Hippocampal formation (tissue), 2 donors: ENCODE measurements around the gene NOTCH1.

Source experiments
- DNase-seq, 2 donors: peaks; one replicate each; lab custom pipeline; 2025; lab: John Stamatoyannopoulos, UW

The NOTCH1 gene

DNA sequence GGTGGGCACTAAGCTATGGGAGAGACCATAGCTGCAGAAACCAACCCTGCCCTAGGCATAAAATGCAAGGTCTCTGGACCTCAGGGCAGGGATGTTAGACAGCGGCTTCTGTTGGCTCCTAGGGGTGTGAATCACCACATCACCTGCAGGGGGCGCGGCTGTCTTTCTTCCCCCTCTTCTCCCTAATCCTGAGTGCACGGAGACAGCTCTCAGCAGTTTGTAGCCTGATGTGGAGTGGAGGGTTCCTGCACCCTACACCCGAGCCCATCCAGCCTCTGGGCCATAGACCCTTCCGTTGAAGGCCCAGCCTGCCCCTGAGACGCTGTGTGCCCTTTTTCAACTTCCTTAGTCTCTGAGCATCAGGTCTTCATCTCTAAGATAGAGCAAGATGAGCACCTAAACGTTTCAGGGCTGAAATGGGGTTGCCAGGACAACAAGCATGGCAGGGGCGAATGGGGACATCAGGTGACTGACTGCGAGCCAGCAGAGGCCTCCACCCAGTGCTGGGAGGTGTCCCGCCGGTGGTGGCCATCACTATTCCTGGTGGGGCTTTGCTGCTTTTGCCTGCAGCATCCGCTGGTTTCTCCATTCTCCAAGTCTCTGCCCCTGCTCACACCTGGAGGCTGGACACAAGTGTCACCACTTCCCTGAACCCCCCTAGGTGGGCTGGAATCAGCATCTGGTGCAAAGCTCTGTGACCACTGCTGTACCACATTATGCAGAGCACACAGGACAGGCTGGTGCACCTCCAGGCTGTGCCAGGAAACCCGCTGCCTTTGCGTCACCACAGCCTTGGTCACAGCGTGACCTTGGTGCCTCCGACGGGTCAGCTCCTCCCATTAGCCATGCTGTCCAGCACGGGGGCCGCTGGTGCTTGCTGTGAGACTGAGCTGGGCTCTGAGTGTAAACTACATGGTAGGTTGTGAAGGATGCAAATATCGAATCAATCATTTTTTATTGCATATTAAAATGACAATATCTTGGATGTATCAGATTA, 60.5 kb downstream of the NOTCH1 start:
- peak; percentile 25 to 72 for DNase-seq

DNA sequence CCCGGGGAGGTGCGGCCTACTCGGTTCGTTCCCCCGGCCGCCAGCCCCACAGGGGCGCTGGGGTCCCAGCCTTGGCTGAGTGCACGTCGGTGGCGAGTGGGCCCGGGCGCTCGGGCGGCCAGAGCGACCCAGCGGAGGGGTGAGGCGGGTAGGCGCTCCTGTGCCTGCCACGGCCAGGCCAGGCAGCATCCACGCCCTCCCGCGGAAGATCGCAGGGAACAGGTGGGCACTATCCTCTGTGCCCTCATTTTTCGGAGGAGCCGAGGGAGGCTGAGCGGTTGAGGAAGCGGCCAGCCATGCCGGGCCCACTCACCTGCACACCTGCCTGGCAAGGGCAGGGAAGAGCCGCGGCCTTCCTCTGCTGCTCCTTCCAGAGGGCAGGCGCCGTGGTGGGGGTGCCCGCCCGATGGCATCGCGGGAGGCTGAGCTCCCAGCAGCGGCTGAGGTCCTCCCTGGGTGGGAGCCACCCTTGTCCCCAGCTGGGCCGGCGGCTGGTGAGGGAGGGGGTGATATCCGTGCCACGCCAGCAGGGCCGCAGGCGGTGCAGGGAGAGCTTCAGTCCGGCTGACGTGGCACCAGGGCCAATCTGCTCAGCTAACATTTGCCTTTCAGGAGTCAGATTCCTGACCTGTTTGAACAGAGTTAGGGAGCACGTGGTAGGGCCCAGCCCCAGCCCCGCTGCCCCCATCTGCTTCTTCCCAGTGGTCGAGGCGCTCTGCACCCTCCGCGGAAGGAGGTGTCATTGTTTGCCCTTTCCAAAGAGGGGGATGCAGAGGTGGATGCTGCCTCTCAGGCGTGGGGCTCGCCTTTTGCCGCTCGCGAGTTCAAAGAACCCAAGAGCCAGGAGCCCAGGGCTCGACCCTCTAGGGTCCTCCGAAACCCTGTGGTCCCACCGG, 61.4 kb downstream of the NOTCH1 start:
- DNase-seq, result no peak

DNA sequence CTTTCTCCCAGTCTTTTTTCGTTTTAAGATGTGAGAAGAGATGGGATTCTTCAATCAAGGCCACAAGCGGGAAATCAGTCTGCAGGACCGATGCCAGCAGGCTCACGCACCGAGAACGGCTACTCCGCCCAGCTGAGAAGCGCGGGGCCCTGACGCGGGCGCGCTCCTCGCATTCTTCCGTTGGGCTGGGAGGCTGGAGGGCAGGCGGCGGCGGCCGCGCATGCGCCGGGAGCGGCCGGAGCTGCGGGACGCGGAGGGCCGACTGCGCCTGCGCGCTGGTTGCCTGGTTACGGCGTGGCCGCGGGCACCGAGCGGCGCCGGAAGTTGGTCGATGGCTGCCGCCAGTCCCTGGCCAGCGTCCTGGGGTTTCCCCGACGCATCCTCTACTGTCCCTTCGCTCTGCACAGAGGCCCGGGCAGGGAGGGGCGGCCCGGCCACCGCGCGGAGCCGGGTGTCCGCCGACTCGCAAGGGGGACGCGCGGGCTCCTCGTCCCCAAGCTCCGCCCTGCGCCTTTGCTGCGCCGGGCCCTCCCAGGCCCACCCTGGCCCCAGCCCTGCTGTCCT, 62.2 kb downstream of the NOTCH1 start:
- peak; percentile 89 to 92 for DNase-seq

DNA sequence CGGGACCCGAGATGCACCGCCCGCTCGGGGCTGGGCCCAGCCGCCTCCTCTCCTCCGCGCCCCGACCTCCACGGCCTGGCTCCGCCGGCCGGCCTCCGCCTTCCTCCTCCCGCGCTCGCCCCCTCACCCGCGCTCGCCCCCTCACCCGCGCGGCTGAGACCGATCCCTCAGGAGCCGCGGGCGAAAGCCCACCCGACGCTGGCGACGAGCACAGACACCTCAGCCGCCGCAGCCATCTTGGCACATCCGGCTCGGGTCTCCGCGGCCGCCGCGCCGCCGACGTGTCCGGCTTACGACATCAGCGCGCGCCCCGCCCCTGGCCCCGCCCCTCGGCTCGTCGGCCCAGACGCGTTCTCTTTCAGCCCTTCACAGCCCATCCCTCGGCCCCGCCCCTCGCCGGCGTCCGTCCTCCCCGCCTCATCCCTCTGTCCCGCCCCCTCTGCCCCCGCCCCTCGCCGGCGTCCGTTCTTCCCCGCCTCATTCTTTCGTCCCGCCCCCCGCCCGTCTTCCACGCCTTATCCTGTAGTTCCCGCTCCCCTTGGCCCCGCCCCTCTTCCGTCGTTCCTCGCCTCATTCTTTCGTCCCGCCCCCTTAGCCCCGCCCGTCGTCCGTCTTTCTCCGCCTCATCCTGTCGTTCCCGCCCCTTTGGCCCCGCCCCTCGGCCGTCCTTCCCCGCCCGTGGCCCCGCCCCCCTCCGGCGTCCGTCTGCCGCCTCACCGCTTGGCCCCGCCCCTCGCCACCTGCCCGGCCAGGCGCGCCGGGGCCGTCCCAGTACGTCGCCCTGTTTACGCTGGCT, 62.9 kb downstream of the NOTCH1 start, which contains the start of gene SEC16A:
Gene SEC16A (minus strand): TSS at position 248 of the 796 bp plus-strand sequence. CDS start 5,425 bp downstream, outside the sequence.
- peak; percentile 100 for DNase-seq

DNA sequence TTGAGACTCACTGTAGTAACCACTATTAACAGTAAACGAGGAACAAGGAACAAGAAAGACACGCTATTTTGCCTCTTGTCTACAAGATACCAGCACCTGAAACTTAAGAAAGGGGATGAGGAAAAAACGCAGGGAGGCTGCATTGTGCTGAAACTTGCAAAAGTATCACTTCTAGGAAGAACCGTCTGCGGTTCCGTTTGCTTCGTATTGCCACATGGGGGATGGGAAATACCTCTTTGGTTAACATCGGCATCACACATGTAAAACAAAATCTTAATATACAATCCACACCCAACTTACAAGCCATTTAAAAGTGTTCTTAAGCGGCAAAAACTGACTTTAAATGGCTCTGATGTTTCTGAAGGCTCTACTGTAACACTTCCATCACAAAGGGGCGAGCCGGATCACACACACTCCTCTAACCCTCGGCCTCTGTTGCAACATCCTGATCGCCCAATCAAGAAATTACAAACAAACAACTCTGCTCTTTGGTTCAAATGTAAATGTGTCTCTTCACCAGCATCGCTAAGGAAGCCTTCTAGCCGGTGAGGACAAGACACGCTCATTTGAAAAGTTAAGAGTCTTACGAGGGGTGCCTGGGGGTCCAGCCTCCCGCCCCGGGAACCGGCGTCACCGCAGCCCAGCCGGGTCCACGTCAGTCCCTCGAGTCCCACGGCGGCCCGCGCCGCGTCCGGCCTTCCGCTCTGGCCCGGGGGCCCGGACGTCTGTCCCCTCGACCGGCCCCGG, 63.6 kb downstream of the NOTCH1 start:
- DNase-seq, result no peak

DNA sequence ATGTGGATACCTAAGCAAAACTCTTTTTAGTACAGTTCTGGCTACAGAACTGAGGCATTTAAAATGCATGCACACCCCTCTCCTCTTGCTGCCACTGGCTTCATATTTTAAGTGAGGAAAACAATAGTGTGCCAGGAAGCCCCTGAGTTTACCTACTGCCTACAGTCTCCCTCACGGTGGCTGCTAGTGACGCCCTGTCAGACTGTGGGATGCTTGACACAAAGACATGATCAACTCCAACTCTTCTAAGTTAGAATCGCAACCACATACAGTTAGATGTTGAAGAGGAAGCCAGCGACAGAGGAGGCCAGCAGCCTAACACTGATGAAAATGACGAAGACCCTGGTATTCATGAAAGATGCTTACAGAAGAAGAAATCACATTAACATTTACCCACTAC, 64.3 kb downstream of the NOTCH1 start:
- DNase-seq, result no peak

DNA sequence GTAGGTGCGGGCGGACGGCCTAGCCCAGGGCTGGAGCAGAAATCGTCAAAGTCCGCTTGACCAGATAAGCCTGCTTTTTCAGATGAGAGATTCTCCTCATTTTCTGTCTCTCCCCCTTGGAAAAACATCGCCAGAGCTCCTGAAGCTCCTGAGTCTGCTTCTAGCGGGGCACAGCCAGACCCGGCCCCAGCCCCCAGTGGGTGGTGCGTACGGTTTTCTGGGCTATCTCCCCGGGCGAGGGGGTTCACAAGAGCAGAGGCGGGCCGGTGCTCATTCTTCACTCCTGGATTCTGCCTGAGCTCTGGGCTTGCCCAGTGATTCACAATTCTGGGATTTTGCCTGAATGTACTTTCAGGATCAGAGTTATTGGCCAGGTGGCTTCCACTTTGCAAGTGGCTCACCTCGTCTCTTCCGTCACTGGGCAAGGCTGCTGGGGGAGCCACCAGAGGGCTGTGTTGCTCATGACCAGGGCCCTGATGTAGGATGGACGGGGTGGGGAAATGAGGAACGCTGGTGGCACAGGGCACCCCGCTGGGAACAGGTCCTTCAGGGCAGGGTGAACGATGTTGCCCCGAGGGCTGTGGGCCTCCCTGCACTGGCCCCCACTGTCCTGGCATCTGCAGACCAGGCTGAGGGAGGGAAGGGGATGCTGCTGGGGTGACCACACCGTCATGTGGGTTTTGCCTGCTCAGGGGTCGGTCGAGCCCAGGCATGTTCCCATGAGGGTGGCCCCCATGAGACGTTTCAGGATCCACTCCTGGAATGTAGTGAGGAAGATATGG, 69.3 kb downstream of the NOTCH1 start:
- no peak for DNase-seq

DNA sequence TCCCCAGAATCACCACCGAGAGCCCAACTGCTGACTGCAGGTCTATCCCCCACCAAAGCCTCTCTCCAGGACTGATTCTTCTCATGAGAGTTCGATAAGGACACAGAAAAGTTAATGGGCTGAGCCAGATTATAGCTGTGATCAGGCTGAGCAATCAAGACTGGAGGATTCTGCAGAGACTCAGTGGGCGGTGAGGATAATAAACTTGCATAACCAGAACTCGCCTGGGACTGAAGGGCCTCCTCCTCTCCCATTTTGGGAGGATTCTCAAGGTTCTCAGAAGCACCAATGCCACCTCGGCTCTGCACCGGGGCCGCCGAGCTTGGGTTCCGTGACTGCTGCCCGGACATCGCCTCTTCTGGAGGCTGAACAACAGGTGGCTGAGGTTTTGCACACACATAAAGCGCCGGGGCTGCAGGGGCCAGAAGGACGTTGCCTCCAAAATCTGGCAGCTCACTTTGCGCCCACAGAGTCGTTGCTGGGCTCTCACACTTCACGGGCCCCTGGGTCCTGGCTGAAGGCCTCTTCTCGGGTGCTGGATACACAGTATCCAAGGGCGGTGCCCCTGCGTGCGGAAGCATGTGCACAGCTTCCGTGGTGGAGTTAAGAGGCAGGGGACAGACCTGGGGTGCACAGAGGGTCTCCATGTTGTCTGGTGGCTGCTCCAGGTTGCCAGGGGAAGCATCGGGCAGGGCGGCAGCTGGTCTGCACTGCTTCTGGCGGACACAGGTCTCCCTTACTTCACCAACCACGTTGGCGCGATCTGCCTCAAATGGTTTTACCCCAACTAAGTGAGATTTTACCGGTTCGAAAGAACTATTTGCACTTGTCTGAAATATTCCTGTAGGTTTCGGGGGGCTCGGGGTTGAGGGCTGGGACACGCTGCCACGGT, 70.6 kb downstream of the NOTCH1 start:
- DNase-seq, result no peak

DNA sequence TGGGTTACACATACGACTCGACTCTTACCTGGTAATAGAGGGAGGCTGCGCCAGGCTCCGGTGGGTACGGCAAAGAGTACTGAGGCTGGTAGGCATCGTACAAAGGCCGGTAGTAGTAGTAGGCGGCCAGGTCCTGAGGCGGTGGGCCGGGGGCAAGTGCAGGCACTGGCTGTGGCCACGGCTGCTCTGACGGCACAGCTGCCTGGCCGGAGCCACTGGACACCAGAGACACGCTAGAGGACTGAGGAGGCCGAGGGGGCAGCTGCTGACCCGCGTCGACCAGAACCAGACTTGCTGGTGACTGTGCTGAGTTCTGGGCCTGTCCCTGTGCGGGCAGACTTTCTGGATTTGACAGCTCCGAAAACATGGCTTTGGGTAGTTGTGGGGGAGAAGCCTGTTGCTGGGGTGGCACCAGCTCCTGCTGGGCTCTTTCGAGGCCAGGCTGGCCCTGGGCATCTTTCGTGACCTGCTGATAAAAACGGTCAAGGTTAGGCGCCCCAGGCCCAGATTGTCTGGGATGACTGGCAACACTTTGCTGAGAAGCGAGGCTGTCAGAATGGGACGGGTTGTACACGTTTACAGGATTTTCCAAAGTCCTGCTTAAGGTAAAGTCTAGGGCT, 71.7 kb downstream of the NOTCH1 start:
- no peak for DNase-seq

DNA sequence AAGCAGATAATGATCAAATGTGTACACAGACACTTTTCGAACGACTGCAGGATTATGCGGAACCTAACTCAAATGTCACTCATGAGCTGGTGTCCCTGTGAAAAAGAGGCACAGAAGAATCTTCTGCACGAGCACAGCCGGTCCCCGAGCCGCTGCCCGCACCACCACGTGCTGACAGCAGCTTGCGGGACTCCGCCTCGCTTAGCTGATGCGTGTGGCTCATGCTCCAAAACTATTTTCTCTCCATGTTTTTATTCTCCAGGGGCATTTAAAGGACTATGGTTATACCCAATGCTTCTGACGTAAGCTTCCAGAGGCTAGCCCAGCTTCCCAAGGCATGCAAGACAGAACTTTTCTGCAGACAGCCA, 72.5 kb downstream of the NOTCH1 start:
- DNase-seq, result no peak

DNA sequence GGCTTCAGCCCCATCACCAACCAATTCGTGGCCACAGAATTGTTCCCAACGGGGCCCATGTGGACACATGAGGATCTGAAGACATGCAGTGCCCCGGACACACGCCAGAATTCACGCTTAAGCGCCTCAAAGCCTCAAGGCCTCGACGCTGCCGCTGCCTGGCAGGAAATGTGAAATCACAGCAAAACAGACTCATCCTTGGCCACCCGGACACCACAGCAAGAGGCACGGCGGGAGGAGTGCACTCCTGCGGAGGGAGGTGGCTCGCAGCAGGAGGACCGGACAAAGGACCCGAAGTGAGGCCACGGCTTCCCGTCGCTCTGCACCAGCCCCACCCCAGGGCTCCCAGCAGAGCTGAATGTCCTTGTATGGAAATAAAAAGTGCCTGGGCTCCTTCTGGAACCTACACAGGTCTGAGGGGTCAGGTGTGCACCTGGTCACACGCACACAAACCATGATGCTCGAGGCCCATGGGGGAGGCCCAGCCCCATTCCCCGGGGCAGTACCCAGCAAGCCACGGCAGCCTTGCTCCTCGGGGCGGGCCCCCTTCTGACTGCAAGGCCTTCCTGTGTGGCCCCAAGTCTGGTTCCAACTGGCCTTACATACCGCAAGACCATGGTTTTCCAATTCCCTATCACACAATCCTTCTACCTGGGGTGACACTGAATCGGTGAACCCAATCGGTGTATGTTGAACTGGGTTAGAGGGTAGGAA, 73.1 kb downstream of the NOTCH1 start:
- no peak for DNase-seq

DNA sequence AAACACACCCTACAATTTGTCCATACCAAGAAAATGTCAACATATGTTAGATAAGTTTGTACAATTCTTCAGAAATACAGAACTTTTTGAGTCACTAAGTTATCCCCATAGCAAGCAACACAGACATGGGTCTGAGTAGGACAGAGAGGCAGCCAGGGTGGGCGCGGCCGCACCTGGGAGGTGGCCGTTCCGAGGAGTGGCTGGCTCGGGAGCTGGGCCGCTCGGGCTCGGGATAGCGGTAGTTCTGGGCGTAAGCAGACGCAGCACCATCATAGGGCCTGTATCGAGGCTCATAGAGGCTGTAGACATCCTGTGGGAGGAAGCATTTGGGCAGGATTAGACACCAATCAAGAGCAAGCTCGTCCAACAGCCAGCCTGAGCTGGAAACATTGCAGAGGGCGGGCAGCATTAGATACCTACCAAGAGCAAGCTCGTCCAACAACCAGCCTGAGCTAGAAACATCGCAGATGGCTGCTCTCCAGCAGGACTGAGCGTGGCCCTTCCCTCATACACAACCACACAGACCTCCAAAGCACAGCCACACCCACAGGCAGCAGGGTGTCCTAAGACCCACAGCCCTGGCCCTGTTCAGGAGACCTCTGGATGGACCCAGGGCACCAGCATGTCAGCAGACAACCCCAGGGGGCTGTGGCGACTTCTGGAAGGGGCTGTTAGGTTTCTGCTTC, 73.9 kb downstream of the NOTCH1 start:
- no peak for DNase-seq

DNA sequence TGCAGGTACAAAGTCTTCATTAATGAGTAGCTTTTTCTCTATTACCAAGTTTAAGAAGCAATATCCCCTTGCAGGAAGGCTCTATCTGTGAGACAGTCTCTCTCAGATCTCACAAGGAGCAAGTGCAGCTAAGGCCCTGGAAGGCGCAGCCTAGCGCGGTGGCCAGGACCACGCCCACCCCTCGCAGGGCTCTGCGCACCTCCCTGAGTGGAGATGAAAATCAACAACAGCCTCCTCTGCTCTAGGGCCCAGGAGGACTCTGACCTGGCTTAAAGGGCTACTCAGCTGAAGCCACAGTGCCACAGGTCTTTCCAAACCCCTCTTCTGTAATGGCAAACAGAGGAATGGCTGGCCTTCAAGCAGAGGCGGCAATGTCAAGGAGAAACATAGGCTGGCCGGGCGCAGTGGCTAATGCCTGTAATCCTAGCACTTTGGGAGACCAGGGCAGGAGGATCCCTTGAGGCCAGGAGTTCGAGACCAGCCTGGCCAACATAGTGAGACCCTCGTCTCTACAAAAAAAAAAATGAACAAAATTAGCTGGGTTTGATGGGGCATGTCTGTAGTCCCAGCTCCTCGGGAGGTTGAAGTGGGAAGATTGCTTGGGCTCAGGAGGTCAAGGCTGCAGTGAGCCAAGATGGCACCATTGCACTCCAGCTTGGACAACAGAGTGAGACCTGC, 74.9 kb downstream of the NOTCH1 start:
- DNase-seq, result no peak

DNA sequence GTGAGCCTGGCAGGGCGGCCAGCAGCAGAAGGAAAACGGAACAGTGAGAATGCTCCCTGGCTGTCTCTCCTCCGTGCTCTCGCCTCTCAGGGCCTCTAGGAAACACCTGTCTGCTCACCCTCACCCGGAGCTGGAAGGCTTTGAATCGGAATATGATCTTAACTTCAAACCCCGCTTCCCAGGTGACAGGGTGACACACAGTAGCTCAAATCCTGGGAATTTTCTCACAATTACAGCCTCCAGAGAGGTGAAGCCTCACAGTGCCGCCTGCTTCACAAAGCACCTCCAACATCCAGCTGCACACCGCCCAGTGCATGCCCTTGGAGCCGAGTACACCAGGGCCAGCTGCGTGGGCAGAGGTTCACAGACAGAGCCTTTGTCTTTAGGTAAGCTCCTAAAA, 75.5 kb downstream of the NOTCH1 start:
- no peak for DNase-seq

DNA sequence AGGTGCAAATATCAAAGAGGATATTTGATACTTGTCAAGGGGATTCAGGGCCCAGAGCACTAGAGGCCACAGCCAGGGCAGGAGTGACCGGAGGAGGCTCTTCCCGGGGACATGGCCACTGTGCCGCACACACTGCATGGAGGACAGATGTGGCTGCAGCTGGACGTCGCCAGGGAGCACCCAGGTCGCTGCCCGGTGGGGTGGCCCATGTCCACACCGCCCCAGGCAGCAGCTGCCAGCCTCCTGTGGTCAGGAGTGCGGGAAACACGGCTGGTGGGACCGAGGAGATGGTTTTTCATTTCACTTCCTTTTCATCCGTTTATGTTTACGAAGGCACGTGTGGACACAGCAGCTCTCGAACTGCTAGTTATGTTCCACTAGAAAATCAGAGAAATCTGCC, 78.1 kb downstream of the NOTCH1 start:
- DNase-seq, result no peak

DNA sequence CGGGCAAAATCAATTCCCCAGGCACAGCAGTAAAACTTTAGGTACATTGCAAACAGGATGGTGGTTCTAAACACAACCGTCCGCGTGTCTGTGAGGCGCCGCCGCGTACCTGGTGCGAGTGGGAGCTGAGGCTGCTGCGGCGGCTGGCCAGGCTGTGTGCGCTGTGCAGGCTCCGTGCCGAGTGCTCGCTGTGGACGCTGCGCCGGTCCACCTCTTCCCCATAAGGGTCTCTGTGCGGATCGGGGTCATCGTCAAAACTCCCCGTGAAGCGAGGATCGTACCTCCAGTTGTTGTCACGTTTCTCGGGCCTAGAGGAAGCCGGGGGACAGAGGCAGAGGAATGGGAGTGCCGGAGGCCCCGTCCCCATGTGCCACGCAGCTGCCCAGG, 79.7 kb downstream of the NOTCH1 start:
- no peak for DNase-seq
